HG03558 (cell line): ENCODE results near the gene RNF220.

Source experiments
- ATAC-seq: cut with Tn5 transposase; IDR thresholded peaks from one replicate; pipeline ENCODE4 v1.9.1; 2021; ENCODE audit warnings: moderate number of reproducible peaks; ENCODE audit not compliant: unreplicated experiment; ENCODE audit errors: extremely low read depth

Gene RNF220

DNA sequence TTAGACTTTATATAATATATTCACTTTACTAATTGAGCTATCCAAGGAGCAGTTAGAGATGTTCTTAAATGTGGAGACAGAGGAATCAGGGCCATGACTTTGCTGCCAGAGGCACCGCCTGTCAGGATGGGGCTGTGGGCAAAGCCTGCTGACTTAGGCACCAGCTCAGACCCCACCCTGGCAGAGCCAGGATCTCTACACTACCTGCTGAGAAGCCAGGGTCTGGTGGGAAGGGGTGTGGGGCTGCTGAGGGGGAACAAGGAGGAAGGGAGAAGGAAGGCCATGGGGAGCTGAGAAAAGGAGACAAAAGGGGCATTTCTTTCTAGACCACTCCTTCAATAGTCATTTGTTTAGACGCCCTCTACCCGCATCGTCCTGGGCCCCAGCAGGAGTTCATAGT lies 164.4 kb downstream of the RNF220 start:
- ATAC-seq: no peak

DNA sequence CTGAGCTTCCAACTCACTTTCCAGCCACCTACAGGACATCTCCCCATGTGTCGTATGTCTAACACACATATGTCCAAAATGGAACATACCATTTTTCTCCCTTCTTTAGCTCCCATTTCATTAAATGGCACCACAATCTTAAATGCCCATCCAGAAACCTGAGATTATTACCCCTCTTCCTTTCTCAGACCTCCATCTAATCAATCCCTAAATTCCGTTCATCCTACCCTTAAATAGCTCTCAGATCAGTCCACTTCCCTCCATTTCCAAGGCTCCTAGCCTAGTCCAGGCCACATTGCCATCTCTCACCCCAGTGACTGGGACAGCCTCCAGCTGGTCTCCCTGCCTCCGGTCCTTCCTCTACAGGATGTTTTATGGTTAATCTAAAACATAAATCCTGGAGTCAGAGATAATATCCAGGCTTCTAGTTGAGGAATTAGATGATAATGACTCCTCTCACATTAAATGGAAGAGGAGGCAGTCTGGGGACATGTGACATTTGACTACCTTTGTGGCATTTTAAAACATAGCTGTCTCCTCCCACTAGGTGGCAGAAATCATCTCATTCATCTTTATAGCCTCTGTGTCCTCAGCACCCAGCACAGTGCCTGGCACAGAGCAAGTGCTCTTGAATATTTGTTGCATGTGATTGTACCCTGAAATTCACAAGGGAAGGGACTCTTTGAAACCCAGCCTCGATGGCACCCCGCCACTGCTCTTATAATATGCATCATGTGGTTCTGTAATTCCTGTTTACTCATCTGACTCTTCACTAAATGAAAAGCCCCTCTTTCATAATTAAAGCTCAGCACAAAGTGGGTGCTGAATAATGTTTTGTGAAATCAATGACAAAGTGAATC lies 166.9 kb downstream of the RNF220 start:
- no peak for ATAC-seq

DNA sequence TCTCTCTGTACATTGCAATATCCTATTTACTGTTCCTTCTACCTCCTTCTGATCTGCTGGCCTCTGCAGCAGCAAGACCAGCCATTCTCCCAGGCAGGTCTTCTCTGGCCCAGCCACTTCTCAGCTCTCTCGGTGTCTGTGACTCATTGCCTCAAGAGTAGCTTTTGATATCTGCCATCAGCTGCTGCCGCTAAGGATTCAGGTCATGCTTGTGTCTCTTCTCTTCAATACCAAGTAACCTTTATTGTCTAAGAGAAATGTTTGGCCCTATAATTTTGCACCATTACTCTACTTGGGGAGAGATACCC lies 167.5 kb downstream of the RNF220 start:
- no peak for ATAC-seq

DNA sequence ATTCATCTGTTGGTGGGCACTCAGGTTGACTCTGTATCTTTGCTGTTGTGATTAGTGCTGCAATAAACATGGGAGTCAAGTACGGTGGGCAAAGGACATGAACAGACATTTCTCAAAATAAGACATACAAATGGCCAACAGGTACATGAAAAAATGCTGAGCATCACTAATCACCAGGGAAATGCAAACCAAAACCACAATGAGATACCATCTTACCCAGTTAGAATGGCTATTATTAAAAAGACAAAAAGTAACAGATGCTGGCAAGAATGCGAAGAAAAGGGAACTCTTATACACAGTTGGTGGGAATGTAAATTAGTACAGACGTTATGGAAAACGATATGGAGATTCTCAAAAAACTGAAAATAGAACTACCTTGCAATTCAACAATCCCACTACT lies 170.3 kb downstream of the RNF220 start:
- ATAC-seq: no peak

DNA sequence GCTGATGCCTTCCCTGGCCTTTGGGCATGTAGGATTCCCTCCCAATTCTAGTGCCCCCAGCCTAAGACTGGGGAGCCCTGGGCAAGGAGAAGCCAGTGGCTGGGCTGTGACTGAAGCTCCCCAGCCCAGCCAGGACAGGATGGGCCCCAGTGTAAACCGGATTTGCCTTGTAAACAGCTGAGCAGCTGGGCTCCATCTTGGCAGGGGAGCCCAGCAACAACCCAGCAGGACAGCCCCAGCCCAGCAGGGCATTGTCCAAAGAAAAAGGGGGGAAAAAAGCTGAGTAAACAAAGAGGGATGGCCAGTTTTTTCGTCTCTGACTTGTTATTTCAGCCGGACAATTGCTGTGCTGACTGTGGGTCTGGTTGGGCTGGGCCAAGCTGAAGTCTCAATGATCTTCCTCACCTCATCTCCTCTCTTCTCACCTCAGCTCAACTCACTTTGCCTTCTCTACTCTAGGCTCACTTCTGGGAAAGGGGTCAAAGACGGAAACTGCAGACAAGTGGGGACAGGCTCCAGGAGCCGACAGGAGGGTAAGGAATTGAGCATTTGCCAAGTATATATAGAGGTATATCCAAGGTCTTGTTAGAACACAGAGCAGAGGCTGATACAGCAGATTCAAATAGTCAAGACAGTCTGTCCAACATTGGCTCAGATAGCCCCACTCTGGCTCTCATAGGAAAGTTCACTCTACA lies 171.5 kb downstream of the RNF220 start:
- no peak for ATAC-seq

DNA sequence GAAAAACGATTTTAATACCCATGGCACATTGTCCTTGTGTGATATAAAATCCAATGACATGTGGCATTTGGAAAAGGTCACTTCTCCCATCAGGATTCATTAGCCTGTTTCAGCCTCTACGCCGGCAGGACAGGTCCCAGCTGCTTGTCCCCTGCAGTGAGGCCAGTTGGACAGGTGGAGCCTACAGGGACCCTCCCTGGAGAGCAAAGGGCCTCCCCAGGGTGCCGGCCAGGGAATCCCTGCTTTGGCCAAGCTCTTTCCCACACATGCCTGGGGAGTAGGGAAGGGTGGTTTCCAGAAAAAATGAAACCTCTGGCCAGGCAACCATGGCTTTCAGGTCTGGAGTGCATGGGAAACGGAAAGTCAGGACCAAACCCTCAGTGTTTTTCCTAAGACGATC lies 176.2 kb downstream of the RNF220 start:
- ATAC-seq: no peak

DNA sequence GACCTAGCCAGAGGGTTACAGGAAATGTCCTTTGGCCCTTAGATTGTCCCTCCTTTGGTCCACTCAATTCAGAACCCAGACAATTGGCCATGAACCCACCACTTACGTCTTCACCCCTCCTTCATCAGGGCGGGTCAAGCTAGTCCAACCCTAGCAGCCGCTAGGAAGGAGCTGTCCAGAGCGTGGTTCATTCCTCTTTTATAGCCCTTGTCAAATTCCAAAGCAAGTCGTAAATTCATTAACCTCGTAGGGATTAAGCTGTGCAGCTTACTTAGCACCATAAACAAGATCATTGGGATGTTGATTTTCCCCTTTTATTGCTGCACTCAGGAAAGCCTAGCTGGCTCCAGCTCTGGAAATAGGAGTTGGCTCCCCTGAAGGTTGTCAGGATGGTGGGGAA lies 179.1 kb downstream of the RNF220 start:
- no peak for ATAC-seq

DNA sequence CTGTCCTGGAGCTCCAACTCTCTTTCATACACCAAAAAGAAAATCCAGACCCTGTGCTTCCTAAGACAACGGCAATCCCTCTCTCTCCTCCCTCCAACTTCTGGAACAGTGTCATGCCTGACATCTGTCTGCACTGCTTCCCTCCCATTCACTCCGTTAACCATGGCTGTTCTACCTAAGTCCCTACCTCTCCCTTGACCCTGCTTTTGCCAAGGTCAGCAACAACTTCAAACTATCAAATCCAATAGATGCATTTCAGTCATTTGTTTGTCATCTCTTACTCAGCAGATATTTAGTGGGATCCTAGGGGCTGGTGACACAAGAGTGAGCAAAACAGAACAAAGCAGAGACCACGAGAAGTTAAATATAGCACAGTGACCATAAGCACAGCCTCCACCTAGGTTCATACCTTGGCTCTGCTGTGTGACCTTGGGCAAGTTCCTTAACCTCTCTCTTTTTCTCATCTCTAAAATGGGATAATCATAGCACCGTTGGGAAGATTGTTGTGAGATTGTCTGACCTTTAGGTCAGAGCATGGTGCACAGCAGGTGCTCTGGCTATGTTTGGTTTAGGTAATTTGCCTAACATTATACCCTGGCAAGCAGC lies 180.4 kb downstream of the RNF220 start:
- no peak for ATAC-seq

DNA sequence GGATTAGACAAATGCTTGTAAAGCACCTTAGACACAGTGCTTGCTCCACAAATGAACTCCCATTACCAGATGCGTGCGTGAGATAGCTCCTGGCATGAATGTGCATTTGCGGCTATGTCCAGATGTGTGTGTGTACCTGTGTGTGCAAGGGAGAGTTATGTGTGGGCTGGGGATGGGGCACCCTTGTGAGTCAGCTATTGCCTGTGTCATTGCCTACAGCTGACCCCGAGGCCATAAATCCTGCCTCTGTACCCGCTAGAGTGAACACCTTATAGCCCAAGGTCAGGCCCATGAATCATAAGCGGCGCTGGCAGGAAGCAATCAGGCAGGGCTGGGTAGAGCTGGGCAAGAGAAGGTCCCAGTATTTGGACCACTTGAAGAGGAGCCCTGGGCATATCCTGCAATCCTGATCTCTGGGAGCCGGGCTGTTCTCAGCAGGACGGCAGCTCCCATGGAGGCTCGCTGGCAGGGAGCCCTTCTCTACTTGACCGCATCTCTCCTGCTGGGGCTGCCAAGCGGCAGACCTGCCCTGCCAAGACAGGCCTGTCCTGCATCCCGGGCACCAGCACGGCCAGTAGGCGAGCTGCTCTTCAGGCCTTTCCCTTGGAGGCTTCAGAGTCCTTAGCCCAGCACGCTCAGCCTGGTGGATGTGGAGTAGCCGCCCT lies 182.9 kb downstream of the RNF220 start:
- ATAC-seq: no peak

DNA sequence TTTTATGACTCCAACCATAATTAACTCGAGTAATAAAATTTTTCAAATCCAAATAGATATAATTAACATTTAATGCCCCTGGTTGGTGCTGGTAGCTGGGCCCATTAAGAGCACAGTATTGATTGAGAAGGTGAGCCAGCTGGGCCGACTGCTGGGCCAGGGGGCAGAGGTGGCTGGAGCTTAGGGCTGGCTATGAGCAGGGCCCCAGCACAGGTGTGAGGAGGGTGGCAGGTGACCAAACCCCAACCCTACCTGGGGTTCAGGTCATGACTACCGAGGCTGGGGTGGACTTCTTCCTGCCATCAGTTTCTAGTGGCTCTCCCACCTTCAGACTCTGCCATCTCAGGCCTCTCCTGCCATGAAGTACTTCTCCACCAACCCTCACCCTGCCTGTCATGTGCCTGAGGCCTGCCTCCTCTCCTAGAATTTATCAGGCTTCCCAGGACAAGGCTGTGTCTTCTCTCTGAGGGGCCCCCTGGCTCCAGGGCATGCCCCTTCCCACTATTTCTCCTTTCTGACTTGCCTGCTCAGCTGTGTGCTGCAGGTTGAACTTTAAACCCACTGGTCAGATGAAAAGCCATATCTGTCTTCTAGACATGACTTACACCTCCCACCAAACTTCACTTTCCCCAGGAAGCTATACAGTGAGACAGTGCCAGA lies 183.6 kb downstream of the RNF220 start:
- no peak for ATAC-seq

DNA sequence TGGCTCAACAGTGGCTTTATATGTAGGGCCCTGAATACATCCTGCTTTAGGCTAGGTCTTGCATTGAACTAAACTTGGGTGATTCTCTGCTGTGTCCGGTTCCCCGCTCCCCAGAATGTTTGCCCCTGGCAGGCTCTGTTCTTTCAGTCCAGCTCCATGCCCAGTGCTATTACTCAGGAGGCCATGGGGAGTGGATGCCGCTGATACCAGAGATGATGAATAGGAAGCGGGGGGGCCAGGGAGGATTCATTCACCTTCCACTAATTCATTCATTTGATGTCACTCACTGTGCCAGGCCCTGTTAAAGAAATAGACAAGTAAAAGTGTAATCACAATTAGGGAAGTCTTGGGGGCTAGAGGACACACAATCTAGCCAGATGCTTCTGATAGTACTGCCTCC lies 185.4 kb downstream of the RNF220 start:
- no peak for ATAC-seq

DNA sequence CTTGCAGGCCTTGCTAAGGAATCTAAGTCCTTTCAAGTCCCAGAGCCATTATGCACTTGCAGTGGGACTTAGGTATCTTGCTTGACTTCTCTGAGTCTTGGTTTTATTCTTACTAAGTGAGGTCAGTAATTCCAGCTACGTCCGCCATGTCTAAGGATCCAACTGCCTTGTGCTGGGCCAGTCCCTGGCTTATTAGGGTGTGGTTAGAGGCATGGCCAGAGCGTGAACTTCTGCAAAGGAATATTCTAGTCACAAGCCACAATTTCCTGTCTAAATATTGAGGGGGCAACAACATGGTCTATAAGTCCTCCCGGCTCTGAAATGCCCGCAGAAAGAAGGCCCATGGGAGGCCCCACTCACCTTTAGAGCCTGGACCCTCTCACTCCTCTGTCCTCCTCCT lies 186.3 kb downstream of the RNF220 start:
- no peak for ATAC-seq

DNA sequence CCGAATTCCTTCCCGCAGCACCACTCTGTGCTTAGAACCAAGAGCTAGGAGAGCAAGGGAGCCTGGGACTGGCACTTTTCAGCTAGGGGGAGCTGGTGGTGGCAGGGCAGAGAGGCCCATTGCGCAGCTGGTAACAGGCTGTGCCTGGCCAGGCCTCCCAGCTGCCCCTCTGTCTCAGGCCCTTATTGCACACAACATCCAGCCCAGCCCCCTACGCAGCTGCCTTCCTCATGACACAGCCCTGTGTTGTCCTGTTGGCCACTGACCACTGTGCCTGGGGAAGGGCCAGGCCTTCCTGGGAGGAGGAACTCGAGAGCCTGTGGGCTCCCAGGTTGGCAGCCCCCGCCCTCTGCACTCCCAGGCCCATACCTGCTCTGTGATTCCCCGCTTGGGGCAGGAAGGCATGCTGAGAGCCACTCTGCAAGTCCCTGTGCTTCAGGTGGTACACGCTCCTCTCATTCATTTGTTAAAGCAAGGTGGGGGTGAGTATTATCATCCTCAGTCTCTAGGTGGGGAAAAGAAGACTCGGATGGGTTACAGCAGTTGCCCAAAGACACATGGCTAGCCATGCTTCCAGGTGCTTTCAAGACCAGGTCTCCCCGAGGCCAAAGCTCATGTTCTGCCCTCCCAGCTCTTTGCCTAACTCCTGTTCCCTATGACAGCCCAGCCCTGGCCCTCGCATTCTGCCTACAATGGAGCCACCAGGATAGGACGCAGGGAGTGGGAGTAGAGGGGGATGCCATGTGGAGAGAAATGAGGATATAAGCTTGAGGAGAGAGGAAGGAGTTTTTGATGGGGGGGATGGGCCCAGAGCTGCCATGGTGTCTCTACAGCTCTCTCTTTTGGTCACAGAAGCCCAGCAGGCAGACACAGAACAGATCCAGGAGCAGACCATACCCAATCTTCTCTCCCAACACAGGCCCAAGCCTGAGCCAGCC lies 187.4 kb downstream of the RNF220 start:
- no peak for ATAC-seq

DNA sequence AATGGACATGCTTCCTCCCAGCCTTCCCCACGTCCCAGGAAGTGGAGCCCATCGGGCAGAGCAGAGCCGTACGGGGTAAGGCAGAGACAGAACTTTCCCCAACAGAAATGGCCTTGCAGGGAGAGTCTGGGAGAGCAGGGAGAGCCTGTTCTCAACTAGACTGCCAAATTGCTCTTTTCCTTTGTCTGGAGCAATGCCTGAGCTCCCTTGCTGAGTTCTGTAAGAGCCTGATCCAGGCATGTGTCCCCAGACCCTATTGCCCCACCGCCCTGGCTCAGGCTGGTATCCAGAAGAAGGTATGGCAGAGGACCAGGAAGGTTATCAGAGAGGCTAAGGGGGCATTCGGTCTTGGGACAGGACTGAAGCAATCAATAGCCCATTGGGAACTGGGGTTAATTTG lies 189.3 kb downstream of the RNF220 start:
- no peak for ATAC-seq

DNA sequence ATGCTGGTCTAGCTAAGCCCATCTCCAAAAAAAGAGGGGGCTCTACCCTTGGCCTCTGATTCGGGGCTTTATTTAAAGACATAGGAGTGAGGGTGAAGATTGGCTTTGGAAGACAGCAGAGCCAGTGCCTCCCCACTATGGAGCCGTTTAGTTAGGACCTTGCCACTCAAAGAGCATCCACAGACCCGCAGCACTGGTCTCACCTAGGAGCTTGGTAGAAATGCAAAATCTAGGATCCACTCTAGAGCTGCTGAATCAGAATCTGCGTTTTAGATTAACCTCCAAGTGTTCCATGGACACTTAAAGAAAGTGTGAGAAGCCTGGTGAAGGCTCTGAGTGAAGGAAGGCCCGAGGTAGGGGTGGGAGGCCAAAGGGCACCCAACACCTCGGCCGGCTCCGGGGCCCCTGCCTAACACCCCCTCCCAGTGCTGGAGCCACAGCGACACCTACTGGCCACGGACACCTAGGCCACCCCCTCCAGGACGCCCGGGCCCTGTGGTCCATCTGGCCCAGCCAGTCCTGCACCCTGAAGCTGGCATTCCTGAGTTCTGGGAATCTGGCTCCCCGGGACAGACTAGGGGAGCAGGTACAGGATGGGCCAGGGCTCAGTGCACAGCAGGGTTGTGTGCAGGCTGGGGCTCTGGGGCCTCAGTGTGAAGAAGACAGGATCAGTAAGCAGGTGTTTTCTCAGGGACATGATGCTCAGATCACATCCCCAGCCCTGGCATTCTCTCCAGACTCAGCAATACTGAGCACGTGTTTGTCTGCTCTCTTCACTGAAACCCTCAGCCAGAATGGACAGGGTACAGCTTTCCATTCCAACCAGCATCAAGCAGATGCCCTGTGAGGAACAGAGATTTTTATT lies 190.0 kb downstream of the RNF220 start:
- no peak for ATAC-seq

DNA sequence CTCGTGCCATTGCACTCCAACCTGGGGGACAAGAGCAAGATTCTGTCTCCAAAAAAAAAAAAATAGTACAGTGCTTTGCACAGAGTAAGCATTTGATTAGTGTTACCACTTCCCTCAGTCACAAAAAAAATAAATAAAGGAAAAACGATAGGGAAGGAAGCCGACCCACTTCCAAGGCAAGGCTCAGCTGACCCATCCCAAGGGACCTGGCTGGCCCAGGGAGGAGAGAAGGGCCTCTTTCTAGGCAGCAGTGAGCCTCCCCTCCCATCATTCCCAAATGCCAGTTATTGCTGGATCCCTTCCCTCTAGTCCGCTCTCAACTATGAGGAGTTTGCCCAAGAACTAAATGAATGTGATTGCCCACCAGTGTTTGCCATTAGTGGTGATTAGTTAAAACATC lies 191.5 kb downstream of the RNF220 start:
- ATAC-seq: no peak

DNA sequence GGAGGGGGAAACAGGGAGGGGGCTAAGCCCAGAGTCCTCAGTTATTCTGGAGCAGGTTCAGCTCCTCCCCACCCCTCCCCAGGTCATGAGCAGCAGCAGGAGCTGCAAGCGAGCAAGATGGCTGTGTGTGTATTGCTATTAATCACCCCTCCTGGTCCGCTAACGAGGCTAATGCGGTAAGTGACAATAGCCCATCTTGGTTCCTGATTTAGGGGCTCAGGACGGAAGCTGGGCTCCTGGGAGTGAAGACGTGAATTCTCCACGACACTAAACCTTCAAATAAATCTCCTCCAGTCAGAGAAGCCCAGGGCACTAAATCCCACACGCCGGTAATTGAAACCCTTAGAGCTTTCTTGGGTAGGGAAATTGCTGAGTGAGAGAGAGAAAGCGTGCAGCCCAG lies 193.1 kb downstream of the RNF220 start:
- ATAC-seq: no peak
